HG02588 (cell line): ENCODE results near the gene TMEM131.
A peak's percentile ranks its signal among the peaks of the same experiment; 100 is the strongest.
"Not testable (repeated sequence)": the region's sequence is repeated elsewhere in the genome, so short reads cannot be mapped to it uniquely, and the experiment has no call there.

Source experiments
- ATAC-seq: cut with Tn5 transposase; IDR thresholded peaks from one replicate; pipeline ENCODE4 v1.9.1; 2021; ENCODE audit warnings: mild to moderate bottlenecking, moderate library complexity; ENCODE audit not compliant: unreplicated experiment

The TMEM131 gene

DNA sequence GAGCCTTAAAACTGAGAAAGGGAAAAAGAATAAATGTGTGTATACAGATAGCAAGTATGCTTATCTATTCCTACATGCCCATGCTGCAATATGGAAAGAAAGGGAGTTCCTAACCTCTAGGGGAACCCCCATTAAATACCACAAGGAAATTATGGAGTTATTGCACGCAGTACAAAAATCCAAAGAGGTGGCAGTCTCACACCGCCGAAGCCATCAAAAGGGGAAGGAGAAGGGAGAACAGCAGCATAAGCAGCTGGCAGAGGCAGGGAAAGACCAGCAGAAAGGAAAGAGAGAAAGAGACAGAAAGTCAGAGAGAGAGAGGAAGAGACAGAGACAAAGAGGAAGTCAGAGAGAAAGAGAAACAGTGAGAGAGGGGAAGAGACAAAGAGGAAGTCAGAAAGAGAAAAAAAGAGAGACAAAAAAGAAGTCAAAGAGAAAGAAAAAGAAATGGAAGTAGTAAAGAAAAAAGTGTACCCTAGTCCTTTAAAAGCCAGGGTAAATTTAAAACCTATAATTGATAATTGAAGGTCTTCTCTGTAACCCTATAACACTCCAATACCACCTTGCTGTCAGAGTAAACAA lies 169.4 kb downstream of the TMEM131 start:
- ATAC-seq, result not testable (repeated sequence)

DNA sequence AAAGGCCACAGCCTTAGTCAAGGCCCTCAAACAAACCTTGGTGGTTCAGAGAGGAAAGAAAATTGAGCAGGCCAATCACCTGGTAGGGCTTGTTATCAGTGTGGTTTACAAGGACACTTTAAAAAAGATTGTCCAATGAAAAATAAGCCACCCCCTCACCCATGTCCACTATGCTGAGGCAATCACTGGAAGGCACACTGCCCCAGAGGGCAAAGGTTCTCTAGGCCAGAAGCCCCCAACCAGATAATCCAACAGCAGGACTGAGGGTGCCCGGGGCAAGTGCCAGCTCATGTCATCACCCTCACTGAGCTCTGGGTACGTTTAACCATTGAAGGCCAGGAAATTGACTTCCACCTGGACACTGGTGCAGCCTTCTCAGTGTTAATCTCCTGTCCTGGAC lies 171.7 kb downstream of the TMEM131 start:
- not testable (repeated sequence) for ATAC-seq

DNA sequence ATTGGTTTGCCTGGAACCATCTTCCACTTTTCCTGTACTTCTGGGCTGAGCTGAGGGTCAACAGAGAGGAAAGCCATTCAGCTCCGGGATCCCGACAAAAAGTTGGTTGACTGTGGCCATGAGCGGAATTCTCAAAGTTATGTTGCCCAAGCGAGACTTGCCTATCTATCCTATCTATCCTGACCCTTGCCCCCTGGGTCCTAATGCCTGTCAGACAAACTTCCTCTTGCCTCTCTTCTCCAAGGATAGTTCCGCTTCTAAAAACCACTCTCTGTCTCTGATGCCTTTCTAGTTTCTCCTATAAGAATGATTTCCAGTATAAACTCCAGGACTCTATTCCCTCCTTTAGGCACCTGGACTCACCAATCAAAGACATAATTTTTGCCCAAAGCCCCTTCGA lies 173.9 kb downstream of the TMEM131 start:
- not testable (repeated sequence) for ATAC-seq

DNA sequence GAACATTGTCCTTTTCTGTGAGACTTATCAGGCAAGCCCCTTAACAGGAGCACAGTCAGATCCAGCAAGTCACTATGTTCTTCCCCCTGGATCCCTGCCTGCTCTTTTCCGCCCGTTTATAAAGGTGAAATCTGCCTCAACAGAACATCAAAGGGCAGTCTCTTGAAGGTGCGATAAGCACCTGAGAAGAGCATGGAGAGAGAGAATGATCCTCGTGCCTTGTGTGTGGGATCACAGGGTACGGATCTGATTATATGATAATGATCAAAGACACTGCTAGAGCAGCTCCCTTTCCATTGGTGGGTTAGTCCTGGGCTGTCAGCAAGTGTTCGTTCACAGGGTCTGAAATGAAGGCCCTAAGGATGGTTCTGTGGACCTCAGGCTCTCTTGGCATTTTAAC lies 176.0 kb downstream of the TMEM131 start:
- no peak for ATAC-seq

DNA sequence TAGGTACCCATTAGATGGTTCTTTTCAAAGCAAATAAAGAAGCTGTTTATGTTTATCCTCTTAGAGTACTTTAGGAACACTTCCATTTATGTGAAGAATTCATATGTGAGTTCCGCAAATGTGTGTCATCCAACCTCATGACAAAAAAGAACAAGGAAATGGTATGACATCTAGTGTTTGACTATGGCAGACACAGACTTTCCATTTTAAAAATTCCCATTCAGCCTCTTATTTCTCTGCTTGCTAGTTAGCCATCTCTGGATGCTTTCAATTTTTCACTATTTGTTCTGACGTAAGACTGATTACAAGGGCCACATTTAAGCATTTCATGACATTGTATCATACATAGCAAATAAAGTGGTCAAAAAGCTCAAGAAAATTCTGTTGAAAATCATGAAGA lies 179.3 kb downstream of the TMEM131 start:
- ATAC-seq, result no peak

DNA sequence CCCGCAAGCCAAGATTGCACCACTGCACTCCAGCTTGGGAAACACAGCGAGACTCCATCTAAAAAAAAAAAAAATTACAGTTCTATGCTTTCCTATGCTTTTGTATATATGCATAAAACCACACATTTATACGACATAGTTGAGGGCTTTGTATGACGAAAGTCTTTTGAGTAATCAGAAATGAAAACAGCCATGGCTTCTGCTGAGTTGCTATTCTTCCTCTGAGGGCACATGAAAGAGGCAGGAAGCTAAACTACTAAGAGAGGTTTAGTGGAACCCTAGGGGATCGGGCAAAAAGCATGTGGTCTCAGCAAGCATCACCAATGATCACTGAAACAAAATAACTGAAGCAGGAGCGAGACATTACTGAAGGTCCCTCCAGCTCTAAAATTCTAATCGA lies 182.8 kb downstream of the TMEM131 start:
- ATAC-seq, result no peak

DNA sequence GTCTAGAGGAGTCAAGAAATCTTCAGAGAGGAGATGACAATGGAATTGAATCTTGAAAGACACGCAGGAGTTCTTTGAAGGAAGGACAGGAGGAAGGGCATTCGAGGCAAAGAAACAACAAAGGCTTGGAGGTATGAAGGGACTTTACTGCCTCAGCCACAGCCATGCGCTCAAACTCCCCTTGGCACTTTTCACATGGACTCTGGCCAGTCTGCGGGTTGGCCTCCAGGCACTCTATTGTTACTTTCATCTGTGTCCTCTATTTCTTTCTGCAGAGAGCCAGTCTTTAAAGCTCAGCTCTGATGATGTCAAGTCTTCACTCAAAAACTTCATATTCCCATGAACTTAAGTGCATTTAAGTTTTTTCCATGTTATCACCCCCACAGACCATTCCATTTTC lies 186.9 kb downstream of the TMEM131 start:
- no peak for ATAC-seq

DNA sequence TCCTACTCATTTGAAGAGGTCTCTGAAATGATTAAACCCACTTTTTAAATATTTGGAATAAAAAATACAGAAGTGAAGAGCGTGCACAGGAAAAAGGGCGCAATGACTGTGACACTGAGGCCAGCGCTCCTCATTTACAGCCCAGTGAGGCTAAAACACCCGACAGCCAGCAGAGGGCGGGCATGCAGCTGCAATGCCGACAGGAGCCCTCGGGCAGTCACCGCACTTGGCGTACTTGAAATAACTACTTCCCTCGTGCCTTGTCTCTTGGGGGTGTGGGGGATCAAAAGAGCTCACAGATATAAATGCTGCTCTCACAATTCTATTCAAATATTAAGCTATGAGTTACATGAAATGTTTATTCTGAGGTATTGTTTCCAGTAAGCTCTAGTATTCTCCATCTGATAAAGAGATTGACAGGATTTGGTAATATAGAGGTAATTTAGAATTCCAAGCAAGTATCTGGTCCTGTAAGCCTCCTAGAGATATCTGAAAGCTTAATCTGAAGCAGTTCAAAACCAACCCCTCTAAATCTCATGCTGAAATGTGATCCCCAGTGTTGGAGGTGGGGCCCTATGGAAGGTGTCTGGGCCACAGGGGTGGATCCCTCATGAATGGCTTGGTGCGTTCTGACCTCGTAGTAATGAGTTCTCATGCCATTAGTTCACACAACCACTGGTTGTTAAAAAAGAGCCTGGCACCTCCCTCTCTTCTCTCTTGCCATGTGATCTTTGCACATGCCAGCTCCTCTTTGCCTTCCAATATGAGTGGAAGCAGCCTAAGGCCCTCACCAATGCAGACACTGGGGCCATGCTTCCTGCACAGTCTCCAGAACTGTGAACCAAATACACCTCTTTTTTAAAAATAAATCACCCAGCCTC lies 188.8 kb downstream of the TMEM131 start:
- peak; percentile 75 for ATAC-seq

DNA sequence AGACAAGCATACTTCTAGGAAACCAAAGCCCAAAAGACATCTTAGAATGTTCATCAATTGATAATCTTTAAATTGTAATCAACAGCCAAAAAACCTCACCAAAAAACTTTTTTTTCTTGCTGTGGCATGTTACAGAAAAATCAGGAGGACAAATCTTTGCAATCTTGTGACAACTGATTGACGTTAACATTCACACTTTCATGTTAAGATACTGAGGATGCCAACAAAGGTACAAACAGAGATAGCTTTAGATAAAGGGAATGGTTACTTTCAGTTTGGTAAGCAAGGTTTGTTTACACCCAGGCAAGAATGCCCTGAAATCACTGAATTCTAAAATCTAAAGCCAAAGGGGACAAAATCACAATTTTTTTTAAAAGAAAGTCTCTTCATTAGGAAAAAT lies 190.0 kb downstream of the TMEM131 start:
- ATAC-seq, result no peak

DNA sequence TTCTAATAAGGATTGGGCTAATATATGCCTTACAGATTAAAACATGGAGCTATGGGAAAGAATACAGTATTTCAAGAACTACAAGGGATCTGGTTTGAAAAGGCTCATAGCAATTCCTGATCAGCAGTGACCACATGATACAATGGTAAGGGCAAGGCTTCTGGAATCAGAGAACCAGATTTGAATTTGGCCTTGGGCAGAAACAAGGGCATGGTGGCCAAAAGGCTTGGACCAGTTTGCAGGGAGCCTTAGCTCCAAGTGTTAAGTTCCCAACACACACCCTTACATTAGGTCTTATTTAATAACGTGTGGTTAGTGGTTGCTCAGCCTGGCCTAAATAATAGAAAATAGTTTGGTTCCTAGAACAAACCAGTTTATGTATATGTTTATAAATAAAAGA lies 194.7 kb downstream of the TMEM131 start:
- no peak for ATAC-seq

DNA sequence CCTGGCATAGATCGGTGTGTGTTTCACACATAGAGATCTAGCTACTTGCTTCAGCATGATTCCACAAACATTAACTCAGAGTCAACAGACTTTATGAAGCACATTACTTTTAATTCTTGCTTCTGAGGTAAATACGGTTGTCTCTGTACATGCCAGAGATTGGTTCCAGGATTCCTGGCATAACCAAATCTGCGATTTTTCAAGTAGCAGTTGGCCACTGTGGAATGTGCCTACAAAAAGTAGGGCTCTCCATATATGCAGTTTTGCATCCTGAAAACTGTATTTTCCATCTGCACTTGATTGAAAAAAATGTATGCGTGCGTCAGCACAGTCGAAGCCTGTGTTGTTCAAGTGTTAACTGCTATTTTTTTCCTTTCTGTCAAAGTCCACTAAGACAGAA lies 197.3 kb downstream of the TMEM131 start:
- no peak for ATAC-seq

DNA sequence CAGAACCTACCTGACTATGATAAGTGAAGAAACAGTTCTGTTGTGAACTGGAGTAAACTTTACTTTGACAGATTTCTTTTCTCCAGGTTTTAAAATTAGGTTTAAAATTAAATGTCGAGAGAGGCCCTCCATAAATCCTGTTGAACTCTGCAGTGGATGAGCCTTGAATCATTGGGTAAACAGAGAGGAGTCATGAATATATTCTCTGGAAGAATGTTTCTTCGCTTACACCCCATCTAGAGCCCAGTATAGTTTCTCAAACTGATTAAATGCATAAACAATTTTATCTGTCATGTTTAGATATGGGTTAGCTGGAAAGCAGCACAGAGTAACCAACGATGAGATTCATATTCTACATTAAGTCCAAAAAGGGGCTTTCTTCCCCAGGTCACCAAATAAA lies 198.4 kb downstream of the TMEM131 start:
- no peak for ATAC-seq

DNA sequence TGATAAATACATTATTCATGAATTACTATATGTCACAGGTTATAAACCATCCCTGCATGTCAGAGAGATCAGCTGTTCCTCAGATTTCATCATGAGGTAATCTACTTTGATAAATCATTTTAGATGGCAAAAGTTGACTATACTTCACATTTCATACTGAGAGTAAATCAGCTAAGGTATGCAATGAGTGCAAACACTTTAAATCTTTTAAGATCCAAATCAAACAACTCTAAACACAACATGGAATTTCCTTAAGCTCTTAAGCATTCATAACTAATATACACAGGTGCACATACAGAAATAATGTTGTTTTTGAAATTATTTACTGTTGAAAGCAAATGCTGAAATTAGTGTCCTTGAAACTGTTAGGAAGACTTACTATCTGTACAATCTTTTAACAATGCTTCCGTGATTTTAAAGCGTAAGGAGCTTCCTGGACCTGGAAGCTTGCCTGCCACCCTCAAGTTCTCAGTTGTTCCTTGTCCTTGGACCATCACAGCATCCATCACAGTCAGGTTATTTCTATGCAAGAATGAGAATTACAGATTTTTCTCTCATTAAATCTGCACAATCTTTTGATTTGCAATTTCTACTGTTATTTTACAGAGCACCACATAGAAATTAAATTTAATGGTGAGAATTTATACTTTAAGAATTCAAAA lies 199.2 kb downstream of the TMEM131 start:
- no peak for ATAC-seq

DNA sequence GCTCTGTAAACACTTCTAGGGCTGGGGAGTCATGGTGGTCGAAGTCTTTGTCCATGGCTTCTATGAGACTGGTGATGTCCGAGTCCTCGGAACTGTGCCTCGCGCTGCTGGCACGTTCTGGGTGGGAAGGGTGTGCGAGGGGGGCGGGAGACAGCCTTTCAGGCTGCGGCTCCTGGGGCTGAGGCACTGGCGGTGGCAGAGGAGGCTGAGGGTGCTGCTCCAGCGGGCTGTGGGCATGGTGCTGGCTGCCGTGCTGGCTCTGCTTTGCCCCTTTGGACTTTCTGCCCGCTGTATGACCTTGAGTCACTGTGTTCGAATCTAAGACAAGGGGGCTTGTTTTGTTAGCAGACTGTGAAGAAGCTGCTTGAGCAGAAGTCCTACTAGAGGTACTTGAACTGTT lies 203.3 kb downstream of the TMEM131 start:
- ATAC-seq, result no peak

DNA sequence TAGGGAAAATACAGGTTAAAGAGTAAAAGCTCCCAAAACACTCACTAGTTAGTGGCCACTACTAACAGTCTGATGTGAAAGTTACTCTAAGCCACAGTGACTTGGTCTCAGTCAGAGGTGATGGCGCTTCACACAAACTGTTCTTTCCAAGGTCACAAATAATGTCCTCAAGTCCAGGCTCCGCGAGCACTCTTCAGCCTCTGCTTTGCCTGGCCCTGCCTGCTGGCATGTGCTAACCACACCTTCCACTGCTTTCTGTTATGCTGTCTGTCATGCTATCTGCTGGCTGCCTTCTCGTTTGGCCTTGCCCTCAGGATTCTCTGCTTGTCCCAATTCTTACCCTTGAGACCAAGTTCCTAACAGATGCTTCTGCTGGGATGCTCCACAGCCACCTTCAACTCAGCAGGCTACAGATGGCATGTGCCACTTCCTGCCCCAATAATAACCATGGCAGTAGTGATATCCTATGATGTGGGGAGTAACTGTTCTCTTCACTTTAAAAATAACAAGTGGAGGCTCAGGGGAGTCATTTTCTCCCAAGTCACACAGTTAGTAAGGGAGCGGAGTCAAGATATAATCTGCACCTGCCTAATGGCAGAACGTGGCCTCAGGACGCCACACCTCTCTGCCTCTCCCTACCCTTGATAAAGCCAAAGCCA lies 206.6 kb downstream of the TMEM131 start:
- ATAC-seq, result no peak

DNA sequence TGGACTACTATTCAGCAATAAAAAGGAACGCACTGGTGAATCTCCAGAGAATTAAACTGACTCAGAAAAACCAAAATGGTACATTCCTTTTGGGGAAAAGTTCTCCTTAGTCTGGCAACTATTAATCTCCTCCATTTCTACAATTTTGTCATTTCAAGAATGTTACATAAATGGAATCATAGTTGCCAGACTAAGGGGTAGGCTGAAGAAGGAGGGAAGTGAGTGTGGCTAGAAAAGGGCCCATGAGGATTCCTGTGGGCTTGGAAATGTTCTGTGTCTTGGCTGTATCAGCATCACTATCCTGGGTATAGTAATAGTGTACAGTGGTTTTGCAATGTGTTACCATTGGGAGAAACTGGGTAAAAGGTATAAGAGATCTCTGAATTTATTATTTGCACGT lies 209.9 kb downstream of the TMEM131 start:
- no peak for ATAC-seq

DNA sequence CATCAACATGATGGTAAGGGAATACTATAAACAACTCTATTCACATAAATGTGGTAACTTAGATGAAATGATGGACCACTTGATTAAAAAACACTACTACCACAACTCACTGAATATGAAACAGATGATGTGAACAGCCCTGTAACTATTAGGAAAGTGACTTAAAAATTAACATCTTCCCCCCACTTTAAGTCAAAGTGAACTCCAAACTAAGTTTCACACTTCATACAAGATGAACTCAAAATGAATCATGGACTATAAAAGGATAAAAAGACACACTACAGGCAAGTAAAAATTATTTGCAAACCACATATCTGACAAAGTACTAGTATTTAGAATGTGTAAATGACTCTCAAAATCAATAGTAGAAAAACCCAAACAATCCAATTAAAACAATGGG lies 210.8 kb downstream of the TMEM131 start:
- ATAC-seq, result no peak

DNA sequence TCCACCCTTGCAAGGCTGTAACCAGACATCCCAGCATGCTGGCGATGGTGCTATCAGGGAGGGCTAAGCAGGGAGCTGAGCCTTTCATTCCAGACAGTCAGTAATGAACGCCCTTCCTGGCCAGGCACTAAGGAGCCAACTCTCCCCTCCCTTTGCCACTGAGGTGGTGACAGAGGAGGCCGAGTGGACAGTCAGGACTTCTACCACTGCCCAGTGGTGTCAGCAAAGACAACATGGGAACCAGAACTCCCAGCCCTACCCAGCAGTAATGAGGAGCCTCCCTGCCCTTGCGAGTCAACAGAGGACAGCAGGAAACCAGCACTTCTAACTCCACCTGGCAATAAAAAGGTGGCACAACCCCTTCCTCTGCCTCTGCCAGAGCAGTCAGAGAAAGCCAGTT lies 213.8 kb downstream of the TMEM131 start:
- ATAC-seq, result no peak

DNA sequence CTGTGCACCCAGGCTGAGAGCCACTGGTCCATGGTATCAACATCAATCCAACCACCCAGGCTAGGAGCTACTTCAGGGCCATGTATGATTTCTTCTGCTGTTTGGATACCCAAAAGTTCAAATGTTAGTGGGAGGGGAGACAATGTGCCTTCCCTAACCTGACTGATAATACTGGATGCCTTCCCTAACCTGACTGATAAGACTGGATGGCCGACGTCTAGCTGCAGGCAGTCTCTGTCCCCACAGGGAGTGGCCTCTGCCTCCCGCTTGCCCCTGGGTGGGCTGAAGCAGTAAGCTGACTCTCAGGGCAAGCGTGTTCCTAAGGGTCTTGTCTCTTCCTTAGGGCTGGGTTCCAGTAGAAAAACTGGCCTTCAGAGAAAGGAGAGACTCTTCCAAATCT lies 216.6 kb downstream of the TMEM131 start:
- no peak for ATAC-seq

DNA sequence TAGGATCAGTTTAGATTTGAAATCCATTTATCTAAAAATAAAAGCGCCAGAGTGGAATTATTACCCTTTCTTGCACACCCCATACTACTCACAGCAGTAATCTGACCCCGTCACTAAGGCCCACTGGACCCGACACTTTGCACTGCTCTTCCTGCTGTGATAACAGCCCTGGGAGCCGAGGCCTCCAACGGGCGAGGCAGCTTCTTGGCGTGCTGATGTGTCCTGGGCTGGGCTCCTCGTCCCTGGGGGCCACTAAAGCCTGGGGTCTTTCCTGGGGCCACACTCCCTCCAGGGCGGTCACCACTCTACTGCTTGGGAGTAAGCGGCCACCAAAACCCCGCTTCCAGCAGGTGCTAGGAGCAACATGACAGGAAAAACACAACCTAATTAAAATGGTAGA lies 220.7 kb downstream of the TMEM131 start:
- ATAC-seq, result no peak

DNA sequence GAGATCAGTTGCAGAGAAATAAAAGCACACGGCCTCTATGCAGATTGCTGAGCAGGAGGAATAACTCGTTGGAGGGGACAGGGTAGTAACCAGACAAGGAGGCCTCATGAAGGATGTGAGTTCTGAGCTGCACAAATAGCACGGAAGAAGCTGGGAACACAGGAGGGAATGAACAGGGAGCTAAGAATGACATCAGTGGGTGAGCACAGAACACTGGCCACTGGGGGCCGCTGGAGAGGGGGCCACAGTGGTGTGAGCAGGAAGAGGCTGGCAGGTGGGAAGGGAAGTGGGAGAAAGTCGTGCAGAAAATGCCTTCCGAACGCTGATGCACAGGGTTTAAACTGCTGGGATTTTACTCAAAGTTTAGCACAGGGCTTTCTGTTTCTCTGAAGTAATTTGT lies 221.3 kb downstream of the TMEM131 start:
- ATAC-seq, result no peak

DNA sequence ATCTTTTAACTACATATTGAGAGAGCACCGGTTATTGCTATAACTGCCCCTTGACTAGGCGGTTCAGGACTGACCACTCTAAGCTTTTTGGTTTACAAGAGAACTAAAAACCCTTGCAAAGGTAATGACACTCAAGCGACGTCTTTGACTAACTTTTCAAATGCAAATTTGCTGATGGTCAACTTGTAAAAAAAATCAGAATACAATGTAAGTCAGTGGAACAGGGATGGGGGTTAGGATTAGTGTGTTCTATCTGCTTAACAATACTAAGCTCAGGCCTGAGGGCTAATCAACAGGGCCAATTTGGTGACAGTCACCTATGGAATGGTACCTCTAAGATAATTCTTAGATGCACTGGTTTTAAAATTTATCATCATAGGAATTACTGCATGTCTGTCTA lies 225.3 kb downstream of the TMEM131 start:
- no peak for ATAC-seq
